Gastrocnemius medialis (tissue), 4 donors: ENCODE measurements around the gene SNX32.

ENCODE experiments used
- CTCF ChIP-seq, 5 experiments: fragments of 450-650 bp in 3 of 5; fragments of 200-600 bp in 2 of 5; sonication (generic) in 2 of 5; IDR thresholded peaks in 4 of 5; conservative IDR thresholded peaks in 1 of 5; 1 replicate in 4 of 5; 2 replicates in 1 of 5; pipeline ENCODE4 v1.5.1; 2016 to 2019; ENCODE audit warnings: antibody characterized with exemption in 5 of 5, mild to moderate bottlenecking in 3 of 5, moderate library complexity in 3 of 5
- POLR2A ChIP-seq, 2 donors: fragments of 450-650 bp; IDR thresholded peaks; one replicate each; pipeline ENCODE4 v1.6.1; 2017; ENCODE audit warnings: antibody characterized with exemption in 2 of 2, mild to moderate bottlenecking in 2 of 2, moderate library complexity in 2 of 2

DNA sequence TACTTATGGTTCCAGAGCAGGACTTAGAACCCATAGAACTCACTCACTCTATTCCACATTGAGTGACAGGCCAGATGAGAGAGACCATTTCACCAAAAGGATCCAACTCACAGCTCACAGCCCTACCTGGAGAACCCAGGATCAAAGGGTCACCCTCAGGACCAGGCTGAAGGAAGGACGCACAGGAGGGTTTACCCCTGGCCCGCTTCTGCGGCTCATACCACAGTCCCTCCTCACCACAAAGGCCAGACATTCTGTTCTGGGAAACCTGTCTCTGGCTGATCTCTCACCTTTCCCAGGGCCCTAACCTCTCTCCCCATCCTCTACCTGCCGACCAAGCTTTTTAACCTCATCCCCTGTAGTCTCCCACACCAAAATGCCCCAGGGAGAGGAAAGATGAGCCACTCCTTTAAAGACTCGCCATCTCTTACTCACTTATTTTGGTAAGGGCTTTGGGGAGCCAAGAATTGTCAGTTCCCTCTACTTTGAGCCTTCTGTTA, 61.8 kb downstream of the SNX32 start:
- TF ChIP-seq CTCF (IDR thresholded peaks at IDR 0.05 in 4 of 5, conservative IDR thresholded peaks at IDR 0.05 in 1 of 5) (no peak), POLR2A (IDR thresholded peaks at IDR 0.05) (no peak)
